Loucy (cell line): ENCODE measurements around the gene ZNF142.
A peak's percentile ranks its signal among the peaks of the same experiment; 100 is the strongest.

Source experiments
- H2AFZ ChIP-seq: fragments of 200-600 bp; sonication (generic); 2 replicates; pipeline ENCODE4 v1.6.0; 2016; ENCODE audit warnings: antibody characterized with exemption, mild to moderate bottlenecking, low read length, moderate library complexity
- H3F3A ChIP-seq: fragments of 200-600 bp; 2 replicates; pipeline ENCODE4 v1.6.0; 2016; ENCODE audit warnings: antibody characterized with exemption, low read depth, mild to moderate bottlenecking
- H3K27me3 ChIP-seq: fragments of 200-600 bp; sonication (generic); 2 replicates; pipeline ENCODE4 v1.6.1; 2014; ENCODE audit warnings: low read length, mild to moderate bottlenecking; ENCODE audit not compliant: insufficient read depth, poor library complexity, severe bottlenecking
- H3K36me3 ChIP-seq: fragments of 200-600 bp; sonication (generic); 2 replicates; pipeline ENCODE4 v1.6.1; 2016; ENCODE audit warnings: low read length; ENCODE audit not compliant: insufficient read depth
- H3K4me1 ChIP-seq: fragments of 200-600 bp; sonication (generic); 2 replicates; pipeline ENCODE4 v1.5.1; 2014; ENCODE audit warnings: low read length, mild to moderate bottlenecking; ENCODE audit not compliant: insufficient read depth, poor library complexity, severe bottlenecking
- H3K4me2 ChIP-seq: fragments of 200-600 bp; sonication (generic); 2 replicates; pipeline ENCODE4 v1.6.0; 2014; ENCODE audit warnings: antibody characterized with exemption, low read length, low read depth, mild to moderate bottlenecking; ENCODE audit not compliant: poor library complexity, severe bottlenecking
- H3K4me3 ChIP-seq: fragments of 200-600 bp; sonication (generic); 2 replicates; pipeline ENCODE4 v1.5.1; 2014; ENCODE audit warnings: low read length, mild to moderate bottlenecking, mixed read lengths; ENCODE audit not compliant: poor library complexity, severe bottlenecking
- H3K79me2 ChIP-seq: fragments of 200-600 bp; sonication (generic); 2 replicates; pipeline ENCODE4 v1.6.1; 2014; ENCODE audit warnings: low read length; ENCODE audit not compliant: insufficient read depth
- H3K9ac ChIP-seq: fragments of 200-600 bp; sonication (generic); 2 replicates; pipeline ENCODE4 v1.6.0; 2014; ENCODE audit warnings: mild to moderate bottlenecking, low read depth, low read length, moderate library complexity; ENCODE audit not compliant: poor library complexity, severe bottlenecking
- H3K9me2 ChIP-seq: fragments of 200-600 bp; sonication (generic); replicated peaks from 2 replicates; pipeline ENCODE4 v1.6.1; 2016; ENCODE audit warnings: low read depth, low read length, mixed read lengths
- H3K9me3 ChIP-seq: fragments of 200-600 bp; sonication (generic); 2 replicates; pipeline ENCODE4 v1.6.1; 2014; ENCODE audit warnings: mild to moderate bottlenecking, antibody characterized with exemption, low read length, low read depth; ENCODE audit not compliant: insufficient read depth
- H4K20me1 ChIP-seq: fragments of 200-600 bp; sonication (generic); 2 replicates; pipeline ENCODE4 v1.6.0; 2014; ENCODE audit warnings: antibody characterized with exemption, low read length, mild to moderate bottlenecking; ENCODE audit not compliant: insufficient read depth, poor library complexity, severe bottlenecking
- EZH2phosphoT487 ChIP-seq: fragments of 200-600 bp; IDR thresholded peaks from 2 replicates; pipeline ENCODE4 v1.6.1; 2018; ENCODE audit warnings: antibody characterized with exemption, mild to moderate bottlenecking, moderate library complexity, borderline replicate concordance
- TF ChIP-seq, protein P1 (sequence below): fragments of 200-600 bp; sonication (generic); conservative IDR thresholded peaks from 2 replicates; pipeline ENCODE4 v1.5.1; 2014; ENCODE audit warnings: mild to moderate bottlenecking, antibody characterized with exemption, low read length

Gene ZNF142

DNA sequence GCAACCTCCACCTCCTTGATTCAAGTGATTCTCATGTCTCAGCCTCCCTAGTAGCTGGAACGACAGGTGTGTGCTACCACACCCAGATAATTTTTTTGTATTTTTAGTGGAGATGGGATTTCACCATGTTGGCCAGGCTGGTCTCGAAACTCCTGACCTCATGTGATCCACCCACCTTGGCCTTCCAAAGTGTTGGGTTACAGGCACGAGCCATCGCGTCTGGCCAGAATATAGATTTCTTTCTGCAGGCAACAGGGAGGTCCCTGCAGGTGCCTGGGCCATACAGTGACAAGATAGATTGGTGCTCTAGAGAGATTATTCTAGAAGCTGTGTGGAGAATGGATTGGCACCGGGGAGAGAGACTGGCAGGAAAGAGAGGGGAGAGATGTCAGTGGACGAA is 38.4 kb downstream of the ZNF142 start:
- H3K36me3 ChIP-seq: no peaks in the 10 kb centered on the region
- no peaks in the 10 kb centered on the region for H3F3A ChIP-seq
- no peaks in the 10 kb centered on the region for H3K4me1 ChIP-seq
- no peaks in the 10 kb centered on the region for H3K79me2 ChIP-seq
- no peaks in the 10 kb centered on the region for H4K20me1 ChIP-seq
- H3K4me2 ChIP-seq: no peak overlapping the region
- no peaks in the 10 kb centered on the region for H3K9me3 ChIP-seq
- TF ChIP-seq EZH2phosphoT487: no peak
- TF ChIP-seq, protein P1, sequence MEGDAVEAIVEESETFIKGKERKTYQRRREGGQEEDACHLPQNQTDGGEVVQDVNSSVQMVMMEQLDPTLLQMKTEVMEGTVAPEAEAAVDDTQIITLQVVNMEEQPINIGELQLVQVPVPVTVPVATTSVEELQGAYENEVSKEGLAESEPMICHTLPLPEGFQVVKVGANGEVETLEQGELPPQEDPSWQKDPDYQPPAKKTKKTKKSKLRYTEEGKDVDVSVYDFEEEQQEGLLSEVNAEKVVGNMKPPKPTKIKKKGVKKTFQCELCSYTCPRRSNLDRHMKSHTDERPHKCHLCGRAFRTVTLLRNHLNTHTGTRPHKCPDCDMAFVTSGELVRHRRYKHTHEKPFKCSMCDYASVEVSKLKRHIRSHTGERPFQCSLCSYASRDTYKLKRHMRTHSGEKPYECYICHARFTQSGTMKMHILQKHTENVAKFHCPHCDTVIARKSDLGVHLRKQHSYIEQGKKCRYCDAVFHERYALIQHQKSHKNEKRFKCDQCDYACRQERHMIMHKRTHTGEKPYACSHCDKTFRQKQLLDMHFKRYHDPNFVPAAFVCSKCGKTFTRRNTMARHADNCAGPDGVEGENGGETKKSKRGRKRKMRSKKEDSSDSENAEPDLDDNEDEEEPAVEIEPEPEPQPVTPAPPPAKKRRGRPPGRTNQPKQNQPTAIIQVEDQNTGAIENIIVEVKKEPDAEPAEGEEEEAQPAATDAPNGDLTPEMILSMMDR: no peak
- H3K4me3 ChIP-seq: no peak overlapping the region
- H2AFZ ChIP-seq: no peak overlapping the region
- H3K9ac ChIP-seq: no peak overlapping the region
- H3K27me3 ChIP-seq: no peaks in the 10 kb centered on the region
- H3K9me2 ChIP-seq: no peaks in the 10 kb centered on the region

DNA sequence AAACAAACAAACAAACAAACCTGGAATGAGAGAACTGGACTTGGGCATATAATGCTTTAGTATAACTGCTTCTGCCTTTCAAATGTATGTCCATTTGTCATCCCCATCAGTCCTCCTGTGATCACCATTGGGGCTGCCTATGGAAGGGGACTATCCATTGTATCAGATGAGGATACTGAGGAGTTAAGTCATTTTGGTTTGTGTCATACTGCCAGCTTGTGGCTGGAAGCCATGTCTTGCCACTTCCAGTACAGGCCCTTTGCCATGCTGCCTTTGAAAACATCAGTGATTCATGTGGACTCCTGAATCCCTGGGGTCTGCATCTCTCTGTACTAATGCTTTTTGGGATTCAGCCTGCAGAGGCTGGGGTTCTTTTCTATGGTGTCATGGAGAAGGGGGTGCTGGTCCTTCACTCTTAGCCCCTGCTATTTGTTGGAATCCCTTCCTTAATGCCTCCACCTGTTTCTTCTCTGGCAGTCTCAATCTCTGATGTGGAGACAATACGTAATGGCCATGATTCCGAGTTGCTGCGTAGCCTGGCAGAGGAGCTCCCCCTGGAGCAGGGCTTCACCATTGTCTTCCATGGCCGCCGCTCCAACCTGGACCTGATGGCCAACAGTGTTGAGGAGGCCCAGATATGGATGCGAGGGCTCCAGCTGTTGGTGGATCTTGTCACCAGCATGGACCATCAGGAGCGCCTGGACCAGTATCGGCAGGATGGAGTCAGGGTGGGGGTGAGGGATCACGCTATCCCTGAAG is 41.1 kb downstream of the ZNF142 start:
- no peaks in the 10 kb centered on the region for H3K4me1 ChIP-seq
- no peaks in the 10 kb centered on the region for H3K36me3 ChIP-seq
- H3K27me3 ChIP-seq: no peaks in the 10 kb centered on the region
- H3F3A ChIP-seq: no peaks in the 10 kb centered on the region
- H3K9ac ChIP-seq: no peak overlapping the region
- H3K4me2 ChIP-seq: no peak overlapping the region
- no peak for TF ChIP-seq EZH2phosphoT487
- TF ChIP-seq, protein P1: peak; percentile 15; the same call in 1 of the 2 replicates
- H3K4me3 ChIP-seq: no peak overlapping the region
- H3K9me2 ChIP-seq: no peaks in the 10 kb centered on the region
- H2AFZ ChIP-seq: no peak overlapping the region
- no peaks in the 10 kb centered on the region for H3K9me3 ChIP-seq
- no peaks in the 10 kb centered on the region for H4K20me1 ChIP-seq
- H3K79me2 ChIP-seq: no peaks in the 10 kb centered on the region

DNA sequence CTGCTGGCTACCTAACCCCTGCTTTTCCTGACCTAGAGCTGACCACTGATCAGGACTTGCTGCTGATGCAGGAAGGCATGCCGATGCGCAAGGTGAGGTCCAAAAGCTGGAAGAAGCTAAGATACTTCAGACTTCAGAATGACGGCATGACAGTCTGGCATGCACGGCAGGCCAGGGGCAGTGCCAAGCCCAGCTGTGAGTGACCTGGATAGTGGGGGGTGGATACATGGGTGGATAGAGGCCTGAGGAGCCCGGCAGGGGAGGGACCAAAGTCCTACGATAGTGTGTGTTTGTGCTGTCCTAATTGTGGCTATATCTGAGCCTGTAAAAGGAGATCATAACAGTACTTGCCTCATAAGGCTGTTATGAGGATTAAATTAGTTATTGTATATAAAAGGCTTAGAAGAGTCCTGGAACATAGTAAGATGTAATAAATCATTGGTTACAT is 43.5 kb downstream of the ZNF142 start:
- TF ChIP-seq, protein P1: no peak
- no peak for TF ChIP-seq EZH2phosphoT487
- Histone ChIP-seq H3K9me2 (no peaks in the 10 kb centered on the region), H2AFZ (no peak overlapping the region)

More for the DNA sequence above, 43.5 kb downstream of the ZNF142 start:
- Histone ChIP-seq H3F3A (no peaks in the 10 kb centered on the region), H3K9ac (no peak overlapping the region), H4K20me1 (no peaks in the 10 kb centered on the region), H3K4me3 (no peak overlapping the region), H3K36me3 (no peaks in the 10 kb centered on the region), H3K79me2 (no peaks in the 10 kb centered on the region), H3K4me2 (no peak overlapping the region), H3K27me3 (no peaks in the 10 kb centered on the region), H3K9me3 (no peaks in the 10 kb centered on the region), H3K4me1 (no peaks in the 10 kb centered on the region)
